Naive thymus-derived CD4-positive, alpha-beta T cell (primary cell): Measurements from ENCODE around the gene OSBPL10. TPM values are rescaled to one million over a fixed set of nuclear protein-coding genes. Genes with fewer than 3 reads are reported as not detected.

Source experiments
- ATAC-seq: fragments of 150-1000 bp; cut with Tn5 transposase; 2 replicates; pipeline ENCODE4 v1.10.0; 2021; ENCODE audit warnings: mild to moderate bottlenecking, moderate library complexity
- CTCF ChIA-PET: fragments of 350-600 bp; sonication (Branson Sonifier 250); formaldehyde crosslinking; loops from one replicate; lab custom pipeline; 2021; ENCODE audit warnings: antibody characterized with exemption; lab: Charles Lee
- POLR2A ChIA-PET: fragments of 350-600 bp; sonication (Branson Sonifier 250); formaldehyde crosslinking; loops from one replicate; lab custom pipeline; 2021; ENCODE audit warnings: antibody characterized with exemption, inconsistent platforms; lab: Charles Lee
- DNase-seq, 9 donors: peaks; one replicate each; pipeline versions ENCODE4 v3.0.0 to v3.0.0-alpha.2; 2020 to 2022; ENCODE audit warnings: mixed read lengths in 1 of 9
- H3K27ac ChIP-seq: one replicate; pipeline ENCODE4 v1.7.0; 2013; ENCODE audit warnings: mild to moderate bottlenecking, low read depth, low read length, moderate library complexity
- H3K27me3 ChIP-seq, 2 donors: one replicate each; pipeline ENCODE4 v1.7.0; 2013; ENCODE audit warnings: low read length in 2 of 2, mild to moderate bottlenecking in 2 of 2, moderate library complexity in 2 of 2; ENCODE audit not compliant: control insufficient read depth in 2 of 2, insufficient read depth in 2 of 2
- H3K36me3 ChIP-seq, 3 experiments: 1 replicate in 2 of 3; 2 replicates in 1 of 3; pipeline ENCODE4 v1.7.0; 2013; ENCODE audit warnings: low read length in 3 of 3, mild to moderate bottlenecking in 3 of 3, moderate library complexity in 1 of 3; ENCODE audit not compliant: insufficient read depth in 3 of 3, control insufficient read depth in 2 of 3
- H3K4me1 ChIP-seq, 2 donors: one replicate each; pipeline ENCODE4 v1.7.0; 2013; ENCODE audit warnings: low read length in 2 of 2, mild to moderate bottlenecking in 2 of 2, moderate library complexity in 1 of 2; ENCODE audit not compliant: control insufficient read depth in 2 of 2, insufficient read depth in 2 of 2
- H3K4me3 ChIP-seq: 2 replicates; pipeline ENCODE4 v1.7.0; 2013; ENCODE audit warnings: mild to moderate bottlenecking, low read length
- H3K9me3 ChIP-seq, 3 experiments: 1 replicate in 2 of 3; 2 replicates in 1 of 3; pipeline ENCODE4 v1.7.0; 2013; ENCODE audit warnings: low read length in 3 of 3; ENCODE audit not compliant: control insufficient read depth in 2 of 3
- H3K27ac Mint-ChIP-seq, 9 donors: one replicate each; pipeline ENCODE4 v1.8.0; 2020 to 2022; ENCODE audit warnings: mixed read lengths in 9 of 9, mild to moderate bottlenecking in 8 of 9, moderate library complexity in 5 of 9, inconsistent platforms in 2 of 9
- H3K27me3 Mint-ChIP-seq, 5 donors: one replicate each; pipeline ENCODE4 v1.8.0; 2021 to 2022; ENCODE audit warnings: mixed read lengths in 5 of 5, mild to moderate bottlenecking in 1 of 5
- H3K36me3 Mint-ChIP-seq, 5 donors: one replicate each; pipeline ENCODE4 v1.8.0; 2020 to 2022; ENCODE audit warnings: mixed read lengths in 5 of 5, mild to moderate bottlenecking in 3 of 5, inconsistent platforms in 1 of 5
- H3K4me1 Mint-ChIP-seq, 7 donors: one replicate each; pipeline ENCODE4 v1.8.0; 2020 to 2022; ENCODE audit warnings: mixed read lengths in 7 of 7, mild to moderate bottlenecking in 3 of 7, inconsistent platforms in 1 of 7
- H3K4me3 Mint-ChIP-seq, 10 donors: one replicate each; pipeline ENCODE4 v1.8.0; 2020 to 2022; ENCODE audit warnings: mild to moderate bottlenecking in 10 of 10, mixed read lengths in 10 of 10, moderate library complexity in 6 of 10, inconsistent platforms in 2 of 10
- H3K9me3 Mint-ChIP-seq, 11 donors: one replicate each; pipeline ENCODE4 v1.8.0; 2020 to 2022; ENCODE audit warnings: mixed read lengths in 11 of 11, mild to moderate bottlenecking in 4 of 11, inconsistent platforms in 1 of 11, moderate library complexity in 1 of 11
- intact Hi-C, 2 donors: fragments of 100-400 bp; cut with micrococcal nuclease; formaldehyde crosslinking; loops; one replicate each; pipeline ENCODE4 v1.15.1; 2023
- polyA plus RNA-seq, 2 donors: library from polyadenylated mRNA; unstranded; fragments of 300-500 nt; fragmentation: Illumina TruSeq; gene quantifications; one replicate each; pipeline ENCODE4 v1.2.3, GENCODE V29; 2021
- total RNA-seq, 6 experiments: library from RNA in 5 of 6; stranded (reverse) in 5 of 6; gene quantifications; 1 replicate in 5 of 6; 2 replicates in 1 of 6; pipeline ENCODE4 v1.2.3 and lab custom pipeline; 2021 to 2026

The OSBPL10 gene
- total and polyA plus RNA-seq, 7 experiments from 2014 or later: 0.15 to 6.8 (median 0.59) TPM

GRCh38 chr3:31882895-31883294 lies 98.2 kb downstream of the OSBPL10 start:
- Histone ChIP-seq H3K9me3 (no peaks in the 10 kb centered on the region), H3K4me1 (no peaks in the 10 kb centered on the region), H3K4me3 (no peak overlapping the region), H3K36me3 (no peaks in the 10 kb centered on the region), H3K27me3 (no peaks in the 10 kb centered on the region), H3K27ac (no peak overlapping the region)
- intact Hi-C loops: no loop called here
- Mint-ChIP-seq H3K27me3 (peaks cover 0 to 17% (median 0%) of the 10 kb centered on the region in 5 donors), H3K36me3 (peaks cover 0 to 3% (median 0%) of the 10 kb centered on the region in 5 donors), H3K9me3 (peaks cover 0 to 3% (median 0%) of the 10 kb centered on the region in 11 donors), H3K4me1 (no peaks in the 10 kb centered on the region), H3K27ac (no peak overlapping the region), H3K4me3 (no peak overlapping the region)
- ChIA-PET CTCF (no interaction called here), POLR2A (interaction anchor here (0.5 kb wide), 1 partner anchor 10 kb away, joined by 4 read pairs; no protein-coding TSS in a partner anchor)
- ATAC-seq (no peak), DNase-seq (no peak)

GRCh38 chr3:31882431-31882830 lies 98.6 kb downstream of the OSBPL10 start:
- no peaks in the 10 kb centered on the region for H3K9me3 ChIP-seq
- no peak overlapping the region for H3K4me3 ChIP-seq
- Mint-ChIP-seq H3K4me3 (no peak overlapping the region), H3K27me3 (peaks cover 0 to 17% (median 0%) of the 10 kb centered on the region in 5 donors), H3K4me1 (no peaks in the 10 kb centered on the region), H3K9me3 (peaks cover 0 to 3% (median 0%) of the 10 kb centered on the region in 11 donors), H3K36me3 (peaks cover 0 to 3% (median 0%) of the 10 kb centered on the region in 5 donors), H3K27ac (no peak overlapping the region)
- H3K36me3 ChIP-seq: no peaks in the 10 kb centered on the region
- intact Hi-C loops: no loop called here
- no peak for ATAC-seq
- no peaks in the 10 kb centered on the region for H3K27me3 ChIP-seq
- H3K4me1 ChIP-seq: no peaks in the 10 kb centered on the region
- H3K27ac ChIP-seq: no peak overlapping the region
- DNase-seq: no peak
- CTCF ChIA-PET: no interaction called here
- POLR2A ChIA-PET: interaction anchor here (0.5 kb wide), 1 partner anchor 10 kb away, joined by 4 read pairs; no protein-coding TSS in a partner anchor

GRCh38 chr3:31880482-31881078 lies 100.5 kb downstream of the OSBPL10 start:
- peaks cover 0 to 13% (median 0%) of the 10 kb centered on the region in 5 donors for H3K27me3 Mint-ChIP-seq
- DNase-seq: no peak
- H3K27ac Mint-ChIP-seq: no peak overlapping the region
- Histone ChIP-seq H3K4me3 (no peak overlapping the region), H3K27me3 (no peaks in the 10 kb centered on the region), H3K36me3 (no peaks in the 10 kb centered on the region), H3K27ac (no peak overlapping the region), H3K9me3 (no peaks in the 10 kb centered on the region), H3K4me1 (no peaks in the 10 kb centered on the region)
- H3K9me3 Mint-ChIP-seq: peaks cover 0 to 3% (median 0%) of the 10 kb centered on the region in 11 donors
- ATAC-seq: no peak
- peaks cover 0 to 3% (median 0%) of the 10 kb centered on the region in 5 donors for H3K36me3 Mint-ChIP-seq
- no peak overlapping the region for H3K4me3 Mint-ChIP-seq
- intact Hi-C loops: no loop called here
- POLR2A ChIA-PET: no interaction called here
- CTCF ChIA-PET: no interaction called here
- no peaks in the 10 kb centered on the region for H3K4me1 Mint-ChIP-seq

GRCh38 chr3:31880020-31880419 lies 101.0 kb downstream of the OSBPL10 start:
- Mint-ChIP-seq H3K36me3 (peaks cover 0 to 3% (median 0%) of the 10 kb centered on the region in 5 donors), H3K4me1 (no peaks in the 10 kb centered on the region), H3K27ac (no peak overlapping the region), H3K9me3 (peaks cover 0 to 3% (median 0%) of the 10 kb centered on the region in 11 donors), H3K4me3 (no peak overlapping the region), H3K27me3 (peaks cover 0 to 8% (median 0%) of the 10 kb centered on the region in 5 donors)
- intact Hi-C loops: no loop called here
- ChIA-PET POLR2A (no interaction called here), CTCF (no interaction called here)
- Histone ChIP-seq H3K9me3 (no peaks in the 10 kb centered on the region), H3K27me3 (no peaks in the 10 kb centered on the region), H3K27ac (no peak overlapping the region), H3K36me3 (no peaks in the 10 kb centered on the region), H3K4me1 (no peaks in the 10 kb centered on the region), H3K4me3 (no peak overlapping the region)
- DNase-seq (no peak), ATAC-seq (no peak)

- intact Hi-C loops: no loop called here
- peaks cover 0 to 4% (median 0%) of the 10 kb centered on the region in 5 donors for H3K27me3 Mint-ChIP-seq
- no peak for ATAC-seq
- H3K36me3 ChIP-seq: no peaks in the 10 kb centered on the region
- no peaks in the 10 kb centered on the region for H3K4me1 Mint-ChIP-seq
- H3K9me3 ChIP-seq: no peaks in the 10 kb centered on the region
- peaks cover 0 to 3% (median 0%) of the 10 kb centered on the region in 11 donors for H3K9me3 Mint-ChIP-seq
- H3K27me3 ChIP-seq: no peaks in the 10 kb centered on the region
- H3K36me3 Mint-ChIP-seq: peaks cover 0 to 3% (median 0%) of the 10 kb centered on the region in 5 donors
- no peak overlapping the region for H3K27ac Mint-ChIP-seq
- no peak overlapping the region for H3K4me3 ChIP-seq
- DNase-seq: no peak
- ChIA-PET POLR2A (no interaction called here), CTCF (no interaction called here)
- H3K4me3 Mint-ChIP-seq: no peak overlapping the region
- H3K27ac ChIP-seq: no peak overlapping the region
- H3K4me1 ChIP-seq: no peaks in the 10 kb centered on the region
These were observed 101.7 kb downstream of the OSBPL10 start for GRCh38 chr3:31879365-31879764.

- Mint-ChIP-seq H3K9me3 (peaks cover 0 to 3% (median 0%) of the 10 kb centered on the region in 11 donors), H3K4me1 (no peaks in the 10 kb centered on the region), H3K36me3 (peaks cover 0 to 3% (median 0%) of the 10 kb centered on the region in 5 donors), H3K27me3 (peaks cover 0 to 4% (median 0%) of the 10 kb centered on the region in 5 donors), H3K27ac (no peak overlapping the region), H3K4me3 (no peak overlapping the region)
- no peaks in the 10 kb centered on the region for H3K27me3 ChIP-seq
- no peak overlapping the region for H3K27ac ChIP-seq
- ATAC-seq (no peak), DNase-seq (no peak)
- intact Hi-C loops: no loop called here
- H3K9me3 ChIP-seq: no peaks in the 10 kb centered on the region
- ChIA-PET CTCF (no interaction called here), POLR2A (no interaction called here)
- no peak overlapping the region for H3K4me3 ChIP-seq
- no peaks in the 10 kb centered on the region for H3K4me1 ChIP-seq
- no peaks in the 10 kb centered on the region for H3K36me3 ChIP-seq
These were observed 102.7 kb downstream of the OSBPL10 start for GRCh38 chr3:31878231-31878838.
